Measurements from ENCODE around the gene ADAMTS17.

ADAMTS17 gene

DNA sequence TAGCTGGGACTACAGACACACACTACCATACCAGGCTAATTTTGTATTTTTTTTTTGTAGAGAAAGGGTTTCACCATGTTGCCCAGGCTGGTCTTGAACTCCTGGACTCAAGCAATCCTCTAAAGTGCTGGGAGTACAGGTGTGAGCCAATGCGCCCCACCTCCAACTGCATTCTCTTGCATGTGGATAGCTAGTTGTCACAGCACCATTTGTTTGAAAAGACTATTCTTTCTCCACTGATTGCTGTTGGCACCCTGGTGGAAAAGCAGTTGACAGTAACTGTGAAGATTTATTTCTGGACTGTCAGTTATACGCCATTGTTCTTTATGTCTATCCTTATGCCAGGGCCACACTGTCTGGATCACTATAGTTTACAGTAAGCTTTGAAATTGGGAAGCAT lies 303.9 kb downstream of the ADAMTS17 start:
- DNase-seq, result no peak

DNA sequence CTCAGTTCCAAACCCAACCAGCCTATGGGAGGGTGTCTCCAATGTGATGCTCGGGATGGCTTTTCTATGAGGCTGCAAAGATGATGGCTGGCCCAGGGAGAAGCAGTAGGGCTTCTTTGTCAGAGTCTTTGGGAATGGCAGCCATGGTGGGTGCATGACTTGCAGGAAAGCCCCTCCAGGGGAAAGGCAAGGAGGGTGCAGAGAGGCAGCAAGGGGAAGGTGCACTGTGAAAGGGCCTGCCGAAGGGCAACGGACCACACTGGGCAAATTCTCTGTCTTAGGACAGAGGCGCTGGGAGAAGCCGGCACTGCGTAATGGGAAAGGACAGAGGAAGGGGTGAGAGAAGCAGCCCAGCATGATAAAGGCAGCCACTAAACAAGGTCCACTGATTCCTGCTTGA lies 305.8 kb downstream of the ADAMTS17 start:
- DNase-seq, result no peak

- DNase-seq, result no peak
Measured at GRCh38 chr15:100034191-100034590, 307.6 kb downstream of the ADAMTS17 start.

GRCh38 chr15:100033140-100033857 lies 308.5 kb downstream of the ADAMTS17 start:
- DNase-seq, result no peak

- no peak for DNase-seq
Measured at GRCh38 chr15:100032358-100033085, 309.3 kb downstream of the ADAMTS17 start.

GRCh38 chr15:100031665-100032357 lies 310.0 kb downstream of the ADAMTS17 start:
- no peak for DNase-seq

- no peak for DNase-seq
Measured at GRCh38 chr15:100030586-100031229, 311.1 kb downstream of the ADAMTS17 start.

- no peak for DNase-seq
Measured at GRCh38 chr15:100029868-100030479, 311.8 kb downstream of the ADAMTS17 start.

- no peak for DNase-seq
Measured at GRCh38 chr15:100029045-100029444, 312.7 kb downstream of the ADAMTS17 start.

DNA sequence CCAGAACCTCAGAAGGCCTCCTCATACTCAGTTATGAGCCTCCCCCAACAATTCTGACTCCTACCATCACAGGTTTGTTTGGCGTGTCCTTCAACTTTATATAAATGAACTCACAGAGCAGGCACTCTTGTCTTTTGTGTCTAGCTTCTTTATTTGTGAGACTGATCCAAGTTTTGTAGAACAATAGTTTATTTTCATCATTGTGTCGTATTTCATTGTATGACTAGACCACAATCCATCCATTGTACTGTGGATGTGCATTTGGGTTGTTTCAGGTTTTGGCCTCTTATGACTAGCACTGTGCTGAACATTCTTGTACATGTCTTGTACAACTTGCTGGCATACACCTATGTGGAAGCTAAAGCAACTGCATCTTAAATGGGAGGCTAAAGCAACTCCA lies 315.7 kb downstream of the ADAMTS17 start:
- no peak for DNase-seq

GRCh38 chr15:100022806-100023205 lies 319.0 kb downstream of the ADAMTS17 start:
- no peak for DNase-seq

DNA sequence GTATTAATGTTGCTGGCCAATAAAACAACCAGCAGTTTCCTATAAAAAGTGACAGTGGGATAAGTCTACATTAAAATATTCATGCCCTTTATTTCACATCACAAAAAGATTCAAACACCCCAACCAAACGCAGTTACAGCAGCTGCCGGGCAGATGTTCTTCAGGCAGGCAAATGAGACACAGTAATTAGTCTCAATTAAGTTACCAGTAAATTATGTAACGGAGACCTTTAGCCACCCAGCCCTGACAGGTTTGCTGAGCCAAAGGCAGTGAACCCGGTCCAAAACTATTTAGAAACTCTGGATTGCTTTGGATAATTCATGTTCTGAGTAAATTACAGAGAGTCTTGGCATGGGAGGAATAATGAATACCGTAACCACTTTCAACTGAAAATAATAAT lies 319.4 kb downstream of the ADAMTS17 start:
- no peak for DNase-seq

DNA sequence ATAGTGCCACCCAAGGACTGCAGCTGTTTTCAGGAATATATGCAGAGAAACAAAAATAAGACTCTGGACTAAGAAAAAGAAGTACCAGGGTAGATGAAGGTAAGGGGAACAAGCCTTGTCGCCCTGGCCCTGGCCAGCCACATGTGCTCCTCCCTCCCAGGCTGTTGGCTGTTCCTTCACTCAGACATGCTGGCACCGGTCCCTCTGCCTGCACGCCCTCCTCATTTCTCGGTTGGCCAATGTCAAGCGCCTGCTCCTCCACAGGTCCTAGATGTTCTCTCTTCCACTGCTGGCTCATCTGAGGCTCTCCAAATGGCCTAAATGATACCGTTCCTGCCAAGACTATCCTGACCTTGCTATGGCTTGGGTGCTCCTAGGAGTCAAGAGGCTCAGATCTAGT lies 320.1 kb downstream of the ADAMTS17 start:
- no peak for DNase-seq

DNA sequence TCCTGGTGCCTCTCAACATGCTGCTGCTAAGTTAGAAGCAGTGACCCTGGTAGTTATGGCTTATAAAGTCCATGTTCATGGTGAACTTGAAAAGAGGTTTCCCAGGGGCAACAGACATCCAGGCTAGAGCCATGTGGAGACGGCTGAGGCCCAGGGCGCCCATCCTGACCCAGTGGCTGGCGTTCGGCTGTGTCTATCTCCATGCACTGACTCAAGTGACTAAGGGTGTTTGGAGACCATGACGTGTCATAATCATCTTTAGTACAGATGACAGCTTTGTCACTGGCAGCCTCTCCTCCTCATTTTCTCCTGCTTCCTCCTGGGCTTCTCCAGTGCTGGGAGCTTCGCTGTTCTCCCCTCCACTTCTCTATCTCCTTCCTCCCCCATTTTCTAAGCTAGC lies 321.2 kb downstream of the ADAMTS17 start:
- DNase-seq, result no peak

GRCh38 chr15:100020189-100020588 lies 321.6 kb downstream of the ADAMTS17 start:
- DNase-seq, result no peak

DNA sequence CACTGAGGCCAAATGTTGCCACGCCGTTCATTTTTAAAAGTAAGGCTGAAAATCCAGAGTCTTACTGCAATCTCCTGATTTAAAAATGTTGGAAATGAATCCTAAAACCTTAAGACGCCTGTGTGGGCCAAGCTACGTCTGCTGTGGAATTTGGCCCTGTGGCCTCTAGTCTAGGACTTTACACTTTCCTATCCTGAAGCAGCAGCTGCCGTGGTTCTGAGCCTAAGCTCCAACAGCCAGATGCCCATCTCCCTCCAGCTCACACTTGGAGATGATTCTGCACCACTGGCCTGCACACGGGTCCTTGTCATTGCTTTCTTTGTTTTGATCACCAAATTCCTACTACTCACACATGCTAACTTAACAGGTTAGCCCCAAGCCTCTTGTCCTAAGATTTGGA lies 322.2 kb downstream of the ADAMTS17 start:
- DNase-seq, result no peak

GRCh38 chr15:100018191-100018590 lies 323.6 kb downstream of the ADAMTS17 start:
- no peak for DNase-seq

DNA sequence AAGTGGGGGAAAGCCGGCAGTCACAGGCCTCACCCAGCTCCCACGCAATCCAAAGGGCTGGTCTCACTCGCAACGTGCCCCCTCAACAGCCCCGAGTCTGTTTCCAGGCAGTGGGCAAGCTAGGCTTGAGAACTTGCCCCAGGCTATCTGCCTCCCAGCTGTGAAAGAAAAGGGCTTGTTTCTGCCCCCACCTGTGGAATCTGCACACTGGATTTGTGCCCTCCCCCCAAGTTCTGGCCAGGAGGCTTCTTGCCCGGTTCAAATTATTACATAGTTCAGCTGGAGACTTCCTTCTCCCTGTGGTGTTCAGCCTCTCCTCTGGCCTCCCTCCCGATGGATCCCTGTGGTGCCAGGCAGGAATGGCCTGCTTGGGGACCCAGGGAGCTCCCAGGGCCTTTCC lies 324.6 kb downstream of the ADAMTS17 start:
- DNase-seq, result no peak

GRCh38 chr15:100016632-100017031 lies 325.1 kb downstream of the ADAMTS17 start:
- no peak for DNase-seq

- DNase-seq, result no peak
Measured at GRCh38 chr15:100011235-100011634, 330.5 kb downstream of the ADAMTS17 start.

DNA sequence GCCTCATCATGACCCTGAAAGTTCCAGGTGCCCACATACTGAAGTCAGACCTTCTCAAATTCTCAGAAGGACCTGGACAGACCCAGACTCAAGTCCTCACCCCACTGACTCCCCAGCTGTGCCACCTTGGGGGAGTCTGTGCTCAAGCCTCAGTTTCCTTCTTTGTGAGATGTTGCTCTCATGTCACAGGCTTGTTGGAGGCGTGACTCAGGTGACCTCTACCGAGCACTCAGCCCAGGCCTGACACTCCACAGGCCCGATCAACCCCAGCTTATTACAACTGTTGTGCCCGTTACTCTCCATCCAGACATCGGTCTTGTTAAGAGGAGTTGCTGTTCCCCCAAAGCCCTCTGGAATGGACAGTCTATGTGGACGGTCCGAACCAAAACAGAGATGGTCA lies 332.4 kb downstream of the ADAMTS17 start:
- no peak for DNase-seq

DNA sequence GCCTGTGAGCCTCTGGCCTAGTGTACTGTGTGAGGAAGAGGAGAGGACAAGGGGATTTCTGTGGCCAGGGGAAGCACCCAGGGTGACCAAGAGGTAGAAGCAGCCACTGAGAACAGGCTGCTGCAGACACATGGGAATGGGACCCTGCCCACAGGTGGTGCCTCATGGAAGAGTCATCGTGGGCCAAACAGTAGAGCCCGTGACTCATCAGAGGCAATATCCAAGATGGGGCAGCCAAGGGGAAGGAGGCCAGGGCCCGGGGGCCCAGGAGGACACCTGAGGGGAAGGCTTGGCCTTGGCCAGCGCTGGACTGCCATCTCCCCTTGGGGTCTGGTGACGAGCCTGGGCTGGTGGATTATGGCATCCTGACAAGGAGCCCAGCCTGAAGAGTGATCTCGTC lies 333.5 kb downstream of the ADAMTS17 start:
- DNase-seq, result no peak

DNA sequence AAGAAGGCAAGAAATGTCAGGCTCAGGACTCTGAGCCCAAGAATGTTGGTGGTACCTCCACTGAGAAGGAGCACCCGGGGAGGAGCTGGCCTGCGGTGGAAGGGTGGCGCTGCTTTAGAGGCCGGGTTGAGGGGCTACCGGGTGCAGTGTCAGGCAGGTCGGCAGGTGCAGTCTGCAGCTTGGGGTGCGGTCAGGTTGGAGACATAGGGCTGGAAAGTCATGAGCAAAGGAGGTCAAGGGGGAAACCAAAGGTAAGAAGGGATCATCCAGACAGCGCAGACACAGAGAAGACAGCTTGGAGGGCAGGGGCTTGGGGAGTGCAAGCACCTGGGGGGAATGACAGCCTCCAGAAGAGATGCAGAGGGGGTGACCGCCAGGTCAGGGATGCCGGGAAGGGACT lies 334.2 kb downstream of the ADAMTS17 start:
- DNase-seq, result no peak

Measured in CD4-positive, alpha-beta T cell treated with Interferon gamma for 1 hour (primary cell).